Stimulated activated CD4-positive, alpha-beta T cell treated with anti-CD3 and anti-CD28 coated beads, Interleukin-12 subunit alpha, Interleukin-12 subunit beta, amount 100 ng/mL, for 4 hours (primary cell): ENCODE measurements around the gene GTF2A1.

Experiments used
- DNase-seq: peaks from one replicate; pipeline ENCODE4 v3.0.0-alpha.2; 2020

Gene GTF2A1

DNA sequence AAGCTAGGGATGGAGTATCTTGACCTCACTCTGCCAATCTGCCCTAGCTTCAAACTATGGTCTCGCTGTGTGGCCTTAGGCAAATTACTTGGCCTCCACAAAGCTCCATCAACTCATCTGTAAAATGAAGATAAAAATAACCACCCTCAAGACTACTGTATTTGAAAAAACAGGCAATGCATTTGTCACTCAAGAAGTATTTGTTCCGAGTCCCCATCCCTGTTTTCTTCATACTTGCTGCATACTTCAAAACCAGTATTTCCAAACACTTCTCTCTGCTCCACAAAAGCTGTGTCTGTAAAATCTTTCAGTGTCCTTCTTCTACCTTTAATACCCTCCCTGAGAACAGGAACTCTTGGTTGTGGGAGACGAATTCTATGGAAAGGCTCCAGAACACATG, 47.9 kb downstream of the GTF2A1 start:
- DNase-seq = no peak

DNA sequence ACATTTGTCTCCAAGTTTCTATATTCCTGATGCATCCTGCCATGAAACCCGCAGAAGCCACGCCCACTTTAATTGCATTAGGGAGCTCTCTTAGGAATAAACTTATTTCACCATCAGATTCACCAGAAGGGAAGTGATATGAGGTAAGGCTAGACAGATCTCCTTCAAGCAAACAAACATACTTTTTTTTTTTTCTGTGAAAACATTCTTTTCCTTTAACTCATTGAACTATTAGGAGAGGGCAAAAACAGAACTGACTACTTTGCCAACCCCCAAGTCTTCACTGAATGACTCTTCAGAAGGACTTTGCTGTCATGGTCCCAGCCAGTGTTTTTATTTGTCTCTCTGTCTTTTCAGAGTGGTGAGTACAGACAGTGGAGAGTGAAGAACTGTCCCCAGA, 48.4 kb downstream of the GTF2A1 start:
- no peak for DNase-seq

- no peak for DNase-seq
Observed at GRCh38 chr14:81170829-81171195, 49.9 kb downstream of the GTF2A1 start.

GRCh38 chr14:81170104-81170828, 50.5 kb downstream of the GTF2A1 start:
- DNase-seq = peak; percentile 85

GRCh38 chr14:81169711-81170103, 51.1 kb downstream of the GTF2A1 start:
- no peak for DNase-seq

DNA sequence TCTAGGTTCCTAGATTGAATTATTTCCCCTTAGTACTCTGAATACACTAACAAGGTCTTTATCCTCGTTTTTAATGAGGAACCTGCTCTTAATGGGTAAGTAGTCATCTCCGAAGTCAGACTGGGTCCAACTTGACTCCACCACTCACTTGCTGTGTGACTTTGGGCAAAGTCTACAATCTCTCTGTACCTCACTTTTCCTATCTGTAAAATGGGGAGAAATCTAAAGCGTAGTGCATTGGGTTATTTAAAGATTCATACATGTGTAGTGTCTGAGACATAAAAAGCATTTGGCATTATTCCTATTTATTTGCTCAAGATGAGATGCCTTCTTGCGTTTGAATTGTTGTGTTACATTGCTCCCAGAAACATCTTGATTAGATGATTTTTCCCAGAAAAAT, 51.5 kb downstream of the GTF2A1 start:
- DNase-seq = no peak

DNA sequence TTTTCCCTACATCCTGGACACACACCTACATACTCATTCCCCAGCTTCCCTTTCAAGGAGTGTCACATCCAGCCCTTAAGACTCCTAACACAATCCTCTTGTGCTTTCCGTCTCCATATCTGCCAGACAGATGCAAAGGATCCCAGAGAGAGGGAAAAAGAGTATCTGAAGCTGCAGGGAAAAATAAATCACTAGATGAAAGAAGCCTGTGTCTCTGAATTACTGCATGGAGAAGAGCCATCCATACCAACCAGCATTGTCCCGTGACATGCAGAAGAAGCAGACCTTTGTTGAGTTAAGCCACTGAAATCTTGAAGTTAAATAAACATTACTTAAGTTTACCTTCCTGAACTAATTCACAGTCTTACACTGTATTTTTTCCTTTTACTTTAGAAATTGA, 54.6 kb downstream of the GTF2A1 start:
- DNase-seq = no peak

DNA sequence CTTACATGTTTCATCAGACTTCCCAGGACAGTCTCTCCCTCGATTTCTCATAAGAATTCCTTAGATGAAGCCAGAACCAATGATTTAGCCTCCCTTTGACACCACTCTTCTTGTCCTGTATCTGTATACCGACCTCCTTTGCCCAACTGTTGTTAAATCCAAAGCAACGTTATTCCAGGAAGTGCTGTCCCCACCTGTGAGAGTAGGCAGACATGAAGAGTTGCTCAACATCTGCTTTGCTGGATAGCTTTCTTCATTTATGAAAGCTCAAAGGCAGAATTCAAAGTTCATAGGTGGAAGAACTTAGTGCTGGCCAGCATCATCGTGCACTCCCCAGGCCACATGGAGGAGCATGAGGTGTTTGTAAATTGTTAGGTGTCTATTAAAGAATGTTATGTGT, 55.6 kb downstream of the GTF2A1 start:
- no peak for DNase-seq

- peak; percentile 17 for DNase-seq
Observed at GRCh38 chr14:81164167-81164774, 56.5 kb downstream of the GTF2A1 start.

DNA sequence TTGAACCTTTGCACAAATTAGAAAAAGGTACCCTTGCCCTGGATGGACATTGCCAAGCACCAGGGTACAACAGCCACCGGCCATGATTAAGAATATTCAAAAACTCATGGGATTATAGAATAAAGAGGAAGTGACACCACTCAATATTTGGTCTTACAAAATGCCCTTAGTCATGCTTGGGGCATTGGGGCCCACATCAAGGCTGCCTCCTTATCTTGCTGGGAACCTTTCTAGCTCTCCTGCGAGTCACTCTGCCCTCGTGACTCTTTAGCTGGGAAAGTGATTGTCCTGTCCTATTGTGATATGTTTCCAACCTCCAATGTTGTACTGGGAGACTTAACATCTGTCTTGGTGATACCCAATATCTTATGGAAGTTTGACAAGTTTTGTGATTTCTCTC, 57.8 kb downstream of the GTF2A1 start:
- DNase-seq = no peak

- DNase-seq = no peak
Observed at GRCh38 chr14:81161749-81162148, 59.0 kb downstream of the GTF2A1 start.

DNA sequence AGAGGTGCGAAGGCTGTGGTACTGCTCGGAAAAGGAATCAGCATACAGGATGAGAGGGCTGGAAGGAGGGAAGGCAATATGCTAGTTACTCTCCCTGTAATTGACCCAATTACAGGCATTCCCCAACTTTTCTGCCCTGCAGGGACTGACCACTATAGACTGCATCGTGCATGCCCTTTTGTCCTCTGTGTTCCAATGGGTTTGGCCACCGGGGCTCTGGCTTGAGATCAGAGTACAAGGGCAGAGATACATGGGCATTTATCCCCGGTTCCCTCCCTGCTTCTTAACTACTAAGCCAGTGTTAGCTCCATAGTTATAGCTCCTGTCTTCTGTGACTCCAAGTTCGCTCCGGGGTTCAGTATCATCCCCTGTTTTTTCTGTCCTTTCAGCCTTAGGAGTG, 59.7 kb downstream of the GTF2A1 start:
- DNase-seq = no peak

DNA sequence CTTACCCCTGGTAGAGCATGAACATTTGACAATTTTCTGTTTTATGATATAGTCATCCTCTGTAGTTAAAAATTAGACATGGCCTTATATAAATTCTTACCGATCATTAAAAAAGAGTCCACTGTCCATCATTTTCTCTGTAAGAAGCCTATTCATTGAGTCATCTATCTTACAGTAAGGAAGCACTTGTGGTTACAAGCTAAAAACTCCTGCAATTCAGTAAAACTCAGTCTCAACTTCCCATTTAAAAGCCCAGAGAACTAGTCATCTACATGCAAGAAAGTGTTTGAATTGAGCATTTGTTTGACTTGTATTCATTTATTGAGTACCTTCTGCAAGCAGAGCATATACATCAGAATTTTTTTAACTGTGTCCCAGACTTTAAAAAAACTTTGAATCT, 63.3 kb downstream of the GTF2A1 start:
- no peak for DNase-seq

DNA sequence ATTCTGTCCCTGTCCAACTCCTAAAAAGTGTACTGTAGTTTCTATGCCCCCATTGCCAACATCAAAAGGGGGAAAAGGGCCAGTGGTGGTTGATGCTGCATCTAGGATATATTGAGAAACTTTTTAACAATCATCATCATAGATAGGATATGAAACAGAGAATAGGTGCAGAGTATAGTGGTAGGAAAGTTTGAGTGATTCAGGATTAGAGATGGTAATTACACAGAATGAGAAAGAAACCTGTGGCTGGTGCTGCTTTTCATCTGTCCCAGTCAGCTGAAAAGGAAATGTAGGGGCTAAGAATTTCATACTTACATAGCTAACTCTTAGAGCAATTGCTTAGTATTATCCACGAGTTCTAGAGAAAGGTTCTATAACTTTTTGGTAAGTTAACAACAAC, 67.6 kb downstream of the GTF2A1 start:
- DNase-seq = no peak

GRCh38 chr14:81148635-81149034, 72.1 kb downstream of the GTF2A1 start:
- DNase-seq = no peak

DNA sequence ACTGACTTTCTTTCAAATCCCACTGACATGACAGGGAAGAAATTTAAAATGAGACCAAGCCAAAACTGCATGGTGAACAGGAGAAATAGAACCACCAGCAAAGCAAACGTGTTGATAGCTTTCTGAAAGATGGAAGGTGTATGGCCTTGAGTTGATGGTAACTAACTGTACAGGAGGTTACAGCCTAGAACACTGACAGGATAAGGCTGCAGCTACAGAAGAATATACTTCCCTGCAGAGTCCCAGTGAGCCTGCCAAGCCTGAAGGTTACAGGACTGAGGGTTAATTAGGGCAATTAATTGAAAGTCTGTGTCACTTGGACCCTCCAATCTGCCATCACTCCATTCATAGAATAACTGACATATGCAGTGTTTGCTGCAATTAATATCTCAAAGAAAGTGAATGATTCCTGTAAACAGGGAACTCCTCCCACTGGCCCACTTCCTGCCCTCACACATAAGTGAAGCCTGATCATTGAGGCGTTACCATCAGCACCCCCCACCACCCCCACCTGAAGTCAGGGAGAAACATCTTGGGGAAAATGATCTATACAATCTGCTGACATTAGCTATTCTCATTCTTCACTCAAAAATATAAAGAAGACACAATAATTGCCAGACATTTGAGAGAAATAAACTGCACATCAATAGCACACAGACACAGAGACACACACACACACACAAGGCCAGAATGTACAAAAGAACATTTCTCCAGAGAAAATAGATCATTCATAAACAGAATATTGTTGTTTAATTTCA, 73.4 kb downstream of the GTF2A1 start:
- DNase-seq = no peak

GRCh38 chr14:81144824-81145603, 75.7 kb downstream of the GTF2A1 start:
- DNase-seq = no peak

DNA sequence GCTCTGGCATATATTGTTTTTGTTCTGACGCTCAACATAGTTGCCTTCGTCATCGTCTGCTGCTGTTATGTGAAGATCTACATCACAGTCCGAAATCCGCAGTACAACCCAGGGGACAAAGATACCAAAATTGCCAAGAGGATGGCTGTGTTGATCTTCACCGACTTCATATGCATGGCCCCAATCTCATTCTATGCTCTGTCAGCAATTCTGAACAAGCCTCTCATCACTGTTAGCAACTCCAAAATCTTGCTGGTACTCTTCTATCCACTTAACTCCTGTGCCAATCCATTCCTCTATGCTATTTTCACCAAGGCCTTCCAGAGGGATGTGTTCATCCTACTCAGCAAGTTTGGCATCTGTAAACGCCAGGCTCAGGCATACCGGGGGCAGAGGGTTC, 77.0 kb downstream of the GTF2A1 start:
- DNase-seq = no peak

DNA sequence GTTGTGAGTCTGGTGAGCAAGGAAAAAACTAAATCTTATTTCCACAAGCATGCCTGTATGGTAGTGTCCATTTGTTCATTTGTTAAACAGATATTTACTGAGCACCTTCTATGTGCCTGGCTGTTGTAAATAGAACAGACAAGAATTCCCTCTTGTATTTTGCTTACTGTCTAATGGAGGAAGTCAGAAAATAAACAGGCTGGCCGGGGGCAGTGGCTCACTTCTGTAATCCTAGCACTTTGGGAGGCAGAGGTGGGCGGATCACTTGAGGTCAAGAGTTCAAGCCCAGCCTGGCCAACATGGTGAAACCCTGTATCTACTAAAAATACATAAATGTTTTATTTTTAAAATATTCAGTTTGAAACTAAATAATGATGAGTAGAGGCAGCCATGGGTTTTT, 79.3 kb downstream of the GTF2A1 start:
- DNase-seq = no peak

DNA sequence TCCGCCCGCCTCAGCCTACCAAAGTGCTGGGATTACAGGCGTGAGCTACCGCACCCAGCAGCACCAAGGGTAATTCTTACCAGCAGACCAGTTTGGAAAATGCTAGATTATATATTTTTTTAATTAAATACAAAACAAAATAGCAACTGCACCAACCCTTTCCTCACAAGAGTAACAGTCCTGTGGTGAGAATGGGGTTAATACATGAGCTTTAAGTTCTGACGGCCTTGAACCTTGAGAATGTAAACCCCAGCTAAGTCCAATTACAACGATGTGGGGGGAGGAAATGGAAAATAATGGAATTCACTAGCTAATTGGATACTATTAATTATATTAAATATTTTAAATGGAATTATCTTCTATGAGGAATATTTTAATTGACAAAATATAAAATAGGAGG, 82.3 kb downstream of the GTF2A1 start:
- no peak for DNase-seq

- DNase-seq = no peak
Observed at GRCh38 chr14:81137316-81137715, 83.4 kb downstream of the GTF2A1 start.

GRCh38 chr14:81133400-81133799, 87.4 kb downstream of the GTF2A1 start:
- no peak for DNase-seq

- no peak for DNase-seq
Observed at GRCh38 chr14:81132468-81132867, 88.3 kb downstream of the GTF2A1 start.

- no peak for DNase-seq
Observed at GRCh38 chr14:81129242-81129641, 91.5 kb downstream of the GTF2A1 start.
